OCI-LY1 (cell line): ENCODE measurements around the gene PRKCE.

ENCODE experiments used
- H2AFZ ChIP-seq: fragments of 200-600 bp; sonication (generic), shearing (Covaris generic); 2 replicates; pipeline ENCODE4 v1.6.0; 2014; ENCODE audit warnings: antibody characterized with exemption, mild to moderate bottlenecking, low read length
- H3F3A ChIP-seq: fragments of 200-600 bp; sonication (generic), shearing (Covaris generic); 2 replicates; pipeline ENCODE4 v1.6.0; 2014; ENCODE audit warnings: mild to moderate bottlenecking, antibody characterized with exemption, low read length, moderate library complexity; ENCODE audit not compliant: insufficient read depth
- H3K27ac ChIP-seq: fragments of 200-600 bp; sonication (generic); 2 replicates; pipeline ENCODE4 v1.5.1; 2014; ENCODE audit warnings: low read length, mixed run types, mild to moderate bottlenecking, low read depth; ENCODE audit not compliant: poor library complexity, severe bottlenecking
- H3K27me3 ChIP-seq: fragments of 200-600 bp; sonication (generic); 2 replicates; pipeline ENCODE4 v1.6.0; 2014; ENCODE audit warnings: antibody characterized with exemption, mild to moderate bottlenecking, low read length, moderate library complexity; ENCODE audit not compliant: insufficient read depth
- H3K36me3 ChIP-seq: fragments of 200-600 bp; sonication (generic); 2 replicates; pipeline ENCODE4 v1.6.1; 2014; ENCODE audit warnings: mild to moderate bottlenecking, antibody characterized with exemption, low read length, moderate library complexity, mixed read lengths; ENCODE audit not compliant: insufficient read depth
- H3K4me1 ChIP-seq: fragments of 200-600 bp; sonication (generic); 2 replicates; pipeline ENCODE4 v1.5.1; 2014; ENCODE audit warnings: mild to moderate bottlenecking, low read length, moderate library complexity; ENCODE audit not compliant: insufficient read depth, severe bottlenecking
- H3K4me2 ChIP-seq: fragments of 200-600 bp; sonication (generic), shearing (Covaris generic); 2 replicates; pipeline ENCODE4 v1.6.1; 2014; ENCODE audit warnings: low read length
- H3K4me3 ChIP-seq: fragments of 200-600 bp; sonication (generic); 2 replicates; pipeline ENCODE4 v1.5.1; 2014; ENCODE audit warnings: low read length, low read depth, mild to moderate bottlenecking, mixed read lengths; ENCODE audit not compliant: poor library complexity, severe bottlenecking
- H3K79me2 ChIP-seq: fragments of 200-600 bp; shearing (Covaris generic); 2 replicates; pipeline ENCODE4 v1.6.1; 2016; ENCODE audit warnings: mixed run types, low read length, mixed read lengths; ENCODE audit not compliant: insufficient read depth
- H3K9ac ChIP-seq: fragments of 200-600 bp; sonication (generic), shearing (Covaris generic); 2 replicates; pipeline ENCODE4 v1.6.1; 2014; ENCODE audit warnings: mild to moderate bottlenecking, low read length, mixed read lengths
- H3K9me2 ChIP-seq: fragments of 200-600 bp; sonication (generic), shearing (Covaris generic); 2 replicates; pipeline ENCODE4 v1.6.1; 2014; ENCODE audit warnings: low read depth, mild to moderate bottlenecking, low read length, mixed read lengths
- H3K9me3 ChIP-seq: fragments of 200-600 bp; shearing (Covaris generic); 2 replicates; pipeline ENCODE4 v1.6.1; 2014; ENCODE audit warnings: low read length, mixed read lengths
- H4K20me1 ChIP-seq: fragments of 200-600 bp; sonication (generic), shearing (Covaris generic); 2 replicates; pipeline ENCODE4 v1.6.0; 2016; ENCODE audit warnings: mild to moderate bottlenecking, low read length; ENCODE audit not compliant: insufficient read depth
- CTCF ChIP-seq: fragments of 200-600 bp; sonication (generic), shearing (Covaris generic); IDR thresholded peaks from 2 replicates; pipeline ENCODE4 v1.5.1; 2017; ENCODE audit warnings: mild to moderate bottlenecking, antibody characterized with exemption, low read length, moderate library complexity, mixed read lengths
- EZH2 ChIP-seq: fragments of 200-600 bp; sonication (generic), shearing (Covaris generic); IDR thresholded peaks from 2 replicates; pipeline ENCODE4 v1.8.0; 2017; ENCODE audit warnings: borderline replicate concordance, mixed run types, mild to moderate bottlenecking, antibody characterized with exemption, low read length, moderate library complexity, mixed read lengths

Gene PRKCE

GRCh38 chr2:46002507-46002883 lies 351.0 kb downstream of the PRKCE start:
- Histone ChIP-seq H2AFZ (no peak overlapping the region), H3K4me2 (no peak overlapping the region), H3K4me3 (no peak overlapping the region), H3F3A (no peaks in the 10 kb centered on the region), H4K20me1 (no peaks in the 10 kb centered on the region), H3K9me3 (no peaks in the 10 kb centered on the region), H3K27me3 (no peaks in the 10 kb centered on the region), H3K36me3 (peaks cover 20% of the 10 kb centered on the region), H3K27ac (no peak overlapping the region), H3K79me2 (no peaks in the 10 kb centered on the region), H3K9me2 (no peaks in the 10 kb centered on the region), H3K4me1 (no peaks in the 10 kb centered on the region), H3K9ac (no peak overlapping the region)
- TF ChIP-seq CTCF = no peak
- no peak for TF ChIP-seq EZH2

GRCh38 chr2:46002947-46003346 lies 351.5 kb downstream of the PRKCE start:
- H3K9me3 ChIP-seq = no peaks in the 10 kb centered on the region
- TF ChIP-seq EZH2 (no peak), CTCF (no peak)
- no peak overlapping the region for H3K27ac ChIP-seq
- H3K4me2 ChIP-seq = no peak overlapping the region
- H4K20me1 ChIP-seq = no peaks in the 10 kb centered on the region
- no peaks in the 10 kb centered on the region for H3K9me2 ChIP-seq
- no peak overlapping the region for H3K9ac ChIP-seq
- H2AFZ ChIP-seq = no peak overlapping the region
- H3K4me1 ChIP-seq = no peaks in the 10 kb centered on the region
- no peak overlapping the region for H3K4me3 ChIP-seq
- H3K79me2 ChIP-seq = no peaks in the 10 kb centered on the region
- H3K27me3 ChIP-seq = no peaks in the 10 kb centered on the region
- peaks cover 22% of the 10 kb centered on the region for H3K36me3 ChIP-seq
- no peaks in the 10 kb centered on the region for H3F3A ChIP-seq

- H4K20me1 ChIP-seq = no peaks in the 10 kb centered on the region
- H3K27ac ChIP-seq = no peak overlapping the region
- H2AFZ ChIP-seq = no peak overlapping the region
- H3K36me3 ChIP-seq = peaks cover 28% of the 10 kb centered on the region
- no peaks in the 10 kb centered on the region for H3K27me3 ChIP-seq
- no peaks in the 10 kb centered on the region for H3K9me3 ChIP-seq
- no peaks in the 10 kb centered on the region for H3F3A ChIP-seq
- H3K4me2 ChIP-seq = no peak overlapping the region
- H3K9me2 ChIP-seq = no peaks in the 10 kb centered on the region
- no peak overlapping the region for H3K9ac ChIP-seq
- no peak overlapping the region for H3K4me3 ChIP-seq
- H3K79me2 ChIP-seq = no peaks in the 10 kb centered on the region
- H3K4me1 ChIP-seq = no peaks in the 10 kb centered on the region
- TF ChIP-seq EZH2 (no peak), CTCF (no peak)
These were observed 352.5 kb downstream of the PRKCE start for GRCh38 chr2:46003903-46004473.
